Hepatocyte (in vitro differentiated cells): ENCODE data around the gene TRAPPC8. TPM values are rescaled to one million over a fixed set of nuclear protein-coding genes. Genes with fewer than 3 reads are reported as not detected.

Experiments used
- DNase-seq: peaks from one replicate; pipeline ENCODE4 v3.0.0-alpha.2; 2016; ENCODE audit warnings: low spot score
- H2AFZ ChIP-seq: fragments of 200-600 bp; sonication (generic); 2 replicates; pipeline ENCODE4 v1.6.0; 2016; ENCODE audit warnings: antibody characterized with exemption, mild to moderate bottlenecking
- H3K27ac ChIP-seq: fragments of 200-600 bp; sonication (generic); 2 replicates; pipeline ENCODE4 v1.5.1; 2016; ENCODE audit warnings: mild to moderate bottlenecking
- H3K27me3 ChIP-seq: fragments of 200-600 bp; sonication (generic); 2 replicates; pipeline ENCODE4 v1.6.1; 2016
- H3K36me3 ChIP-seq: fragments of 200-600 bp; sonication (generic); replicated peaks from 2 replicates; pipeline ENCODE4 v1.5.1; 2016; ENCODE audit warnings: low read depth; ENCODE audit not compliant: insufficient read depth
- H3K4me1 ChIP-seq: fragments of 200-600 bp; sonication (generic); 2 replicates; pipeline ENCODE4 v1.5.1; 2016; ENCODE audit warnings: mild to moderate bottlenecking, moderate library complexity; ENCODE audit not compliant: insufficient read depth
- H3K4me2 ChIP-seq: fragments of 200-600 bp; sonication (generic); 2 replicates; pipeline ENCODE4 v1.6.0; 2016
- H3K4me3 ChIP-seq: fragments of 200-600 bp; sonication (generic); 2 replicates; pipeline ENCODE4 v1.5.1; 2016; ENCODE audit warnings: mild to moderate bottlenecking
- H3K79me2 ChIP-seq: fragments of 200-600 bp; sonication (generic); 2 replicates; pipeline ENCODE4 v1.6.0; 2017; ENCODE audit warnings: mild to moderate bottlenecking
- H3K9me2 ChIP-seq: fragments of 200-600 bp; sonication (generic); replicated peaks from 2 replicates; pipeline ENCODE4 v1.6.0; 2017; ENCODE audit warnings: mild to moderate bottlenecking; ENCODE audit not compliant: insufficient read depth
- H3K9me3 ChIP-seq: fragments of 200-600 bp; sonication (generic); 2 replicates; pipeline ENCODE4 v1.5.1; 2016; ENCODE audit warnings: low read depth, mild to moderate bottlenecking
- H4K20me1 ChIP-seq: fragments of 200-600 bp; sonication (generic); 2 replicates; pipeline ENCODE4 v1.6.0; 2016; ENCODE audit warnings: mild to moderate bottlenecking; ENCODE audit not compliant: insufficient read depth, poor library complexity, severe bottlenecking
- CTCF ChIP-seq: fragments of 200-600 bp; sonication (generic); IDR thresholded peaks from 2 replicates; pipeline ENCODE4 v1.5.1; 2016; ENCODE audit warnings: antibody characterized with exemption, mild to moderate bottlenecking; ENCODE audit not compliant: poor library complexity
- EZH2 ChIP-seq: fragments of 200-600 bp; sonication (generic); IDR thresholded peaks from 2 replicates; pipeline ENCODE4 v1.6.1; 2016; ENCODE audit warnings: antibody characterized with exemption, mild to moderate bottlenecking, borderline replicate concordance
- EZH2phosphoT487 ChIP-seq: fragments of 200-600 bp; sonication (generic); IDR thresholded peaks from one replicate; pipeline ENCODE4 v1.6.1; 2018; ENCODE audit warnings: antibody characterized with exemption, mild to moderate bottlenecking, low read depth, moderate library complexity; ENCODE audit not compliant: unreplicated experiment, severe bottlenecking
- WGBS: methylation state at CpG from one replicate; pipeline ENCODE4 v1.1.6; 2016; ENCODE audit warnings: low lambda C conversion rate; ENCODE audit errors: missing lambda C conversion rate; 5-methylcytosine and 5-hydroxymethylcytosine counted together
- polyA plus RNA-seq: library from polyadenylated mRNA; unstranded; fragments of >200 nt; fragmentation: Nextera tagmentation; extraction: Ambion mirVana; gene quantifications from 2 replicates; pipeline ENCODE4 v1.2.1, GENCODE V29; 2016
- total RNA-seq: library from RNA; depleted of rRNA; stranded (reverse); fragments of >200 nt; gene quantifications from 2 replicates; pipeline ENCODE4 v1.2.3, GENCODE V29; 2014

The TRAPPC8 gene
- total and polyA plus RNA-seq, 2 experiments from 2014 or later = 12.6 to 68.7 TPM

DNA sequence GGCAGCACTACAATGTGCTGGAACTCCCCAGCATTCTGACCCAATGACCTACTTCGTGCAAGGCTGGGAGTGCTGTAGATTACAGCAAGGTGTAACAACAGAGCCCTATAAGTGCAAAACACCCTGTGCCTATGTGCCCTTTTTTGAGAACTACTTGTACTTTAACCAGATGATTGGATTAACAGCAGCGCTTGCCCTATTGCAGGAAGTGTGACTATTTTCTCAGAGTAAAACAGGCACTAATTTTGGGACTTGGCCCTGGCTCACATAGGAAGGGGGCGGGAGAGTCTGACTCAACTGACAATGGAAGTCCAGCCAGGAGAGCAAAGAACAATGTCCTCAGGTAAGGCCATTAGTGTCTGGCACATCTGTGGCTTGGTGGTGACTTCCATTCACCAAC lies 40.1 kb upstream of the TRAPPC8 start:
- no peak overlapping the region for H2AFZ ChIP-seq
- no peaks in the 10 kb centered on the region for H3K36me3 ChIP-seq
- no peak overlapping the region for H3K4me2 ChIP-seq
- no peaks in the 10 kb centered on the region for H3K9me2 ChIP-seq
- 84% methylated on average over 3 of the region's 3 CpGs for WGBS
- peak; percentile 8 for DNase-seq
- no peaks in the 10 kb centered on the region for H3K27me3 ChIP-seq
- no peaks in the 10 kb centered on the region for H3K79me2 ChIP-seq
- no peaks in the 10 kb centered on the region for H3K9me3 ChIP-seq
- H3K4me3 ChIP-seq = no peak overlapping the region
- no peak overlapping the region for H3K27ac ChIP-seq
- H4K20me1 ChIP-seq = no peaks in the 10 kb centered on the region
- H3K4me1 ChIP-seq = peaks cover 6% of the 10 kb centered on the region
- TF ChIP-seq CTCF (no peak), EZH2 (no peak), EZH2phosphoT487 (no peak)

GRCh38 chr18:31980863-31981262 lies 37.9 kb upstream of the TRAPPC8 start:
- DNase-seq = no peak
- H2AFZ ChIP-seq = no peak overlapping the region
- TF ChIP-seq EZH2phosphoT487 = no peak
- TF ChIP-seq CTCF = no peak
- no peak for TF ChIP-seq EZH2
- H3K4me3 ChIP-seq = no peak overlapping the region
- no peaks in the 10 kb centered on the region for H3K4me1 ChIP-seq
- H4K20me1 ChIP-seq = no peaks in the 10 kb centered on the region
- no peaks in the 10 kb centered on the region for H3K27me3 ChIP-seq
- H3K9me3 ChIP-seq = no peaks in the 10 kb centered on the region
- no peaks in the 10 kb centered on the region for H3K79me2 ChIP-seq
- H3K27ac ChIP-seq = no peak overlapping the region
- no peak overlapping the region for H3K4me2 ChIP-seq
- no peaks in the 10 kb centered on the region for H3K36me3 ChIP-seq
- no peaks in the 10 kb centered on the region for H3K9me2 ChIP-seq

- no peak for DNase-seq
- H3K4me2 ChIP-seq = no peak overlapping the region
- H3K4me1 ChIP-seq = no peaks in the 10 kb centered on the region
- no peaks in the 10 kb centered on the region for H3K27me3 ChIP-seq
- 89% methylated on average over 2 of the region's 2 CpGs for WGBS
- H4K20me1 ChIP-seq = no peaks in the 10 kb centered on the region
- H3K9me3 ChIP-seq = no peaks in the 10 kb centered on the region
- TF ChIP-seq EZH2phosphoT487 (no peak), CTCF (no peak), EZH2 (no peak)
- H3K27ac ChIP-seq = no peak overlapping the region
- H3K79me2 ChIP-seq = no peaks in the 10 kb centered on the region
- H2AFZ ChIP-seq = no peak overlapping the region
- no peak overlapping the region for H3K4me3 ChIP-seq
- H3K36me3 ChIP-seq = no peaks in the 10 kb centered on the region
- H3K9me2 ChIP-seq = no peaks in the 10 kb centered on the region
These were observed 36.8 kb upstream of the TRAPPC8 start for GRCh38 chr18:31979714-31980113.

DNA sequence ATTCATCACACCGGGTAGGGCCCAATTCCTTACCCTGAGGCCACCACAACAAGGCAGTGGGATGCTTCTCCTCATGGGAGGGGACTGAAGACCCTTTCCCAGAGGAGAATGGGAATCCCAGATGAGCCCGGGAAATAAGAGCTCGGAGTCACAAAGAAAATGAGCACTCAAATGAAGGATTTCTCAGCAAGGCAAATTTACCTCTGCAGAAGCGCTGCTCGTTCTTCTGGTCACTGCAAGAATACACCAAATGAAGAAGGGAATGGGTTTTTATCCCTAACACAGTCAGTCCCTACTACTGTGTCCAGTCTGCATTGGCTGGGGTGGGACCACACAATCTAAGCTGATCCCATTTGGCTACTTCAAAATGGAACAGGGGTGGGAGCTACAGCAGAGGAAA lies 35.7 kb upstream of the TRAPPC8 start:
- TF ChIP-seq CTCF (no peak), EZH2phosphoT487 (no peak), EZH2 (no peak)
- DNase-seq = no peak
- Histone ChIP-seq H3K9me3 (no peaks in the 10 kb centered on the region), H3K4me2 (no peak overlapping the region), H2AFZ (no peak overlapping the region), H4K20me1 (no peaks in the 10 kb centered on the region), H3K9me2 (no peaks in the 10 kb centered on the region), H3K27ac (no peak overlapping the region), H3K27me3 (no peaks in the 10 kb centered on the region), H3K36me3 (no peaks in the 10 kb centered on the region), H3K4me1 (no peaks in the 10 kb centered on the region), H3K79me2 (no peaks in the 10 kb centered on the region), H3K4me3 (no peak overlapping the region)
- 87% methylated on average over 5 of the region's 5 CpGs for WGBS
